ENCODE results near the gene ODC1.

- TF ChIP-seq GATA2 (IDR thresholded peaks at IDR 0.05; ENCODE audit: low read depth, low read length) (no peak), GATA3 (IDR thresholded peaks at IDR 0.05; ENCODE audit: low read depth, low read length) (no peak)
These were observed 19.2 kb downstream of the ODC1 start for GRCh38 chr2:10428924-10429323.

Data from SH-SY5Y (cell line).